Right lobe of liver (tissue), 6 donors: ENCODE measurements around the gene TNNT3. TPM values are rescaled to one million over a fixed set of nuclear protein-coding genes. Genes with fewer than 3 reads are reported as not detected.

Experiments
- ATAC-seq, 4 donors: fragments of 200-7000 bp; cut with Tn5 transposase; one replicate each; pipeline ENCODE4 v1.9.1; 2020; ENCODE audit warnings: mild to moderate bottlenecking in 4 of 4, moderate library complexity in 4 of 4
- DNase-seq, 3 donors: peaks; one replicate each; pipeline ENCODE4 v3.0.0-alpha.2; 2020
- H3K27ac ChIP-seq, 3 donors: fragments of 200-600 bp; one replicate each; pipeline ENCODE4 v1.8.0; 2022
- H3K27me3 ChIP-seq, 2 donors: fragments of 200-600 bp; one replicate each; pipeline ENCODE4 v1.8.0; 2022
- H3K36me3 ChIP-seq, 4 donors: fragments of 200-600 bp; sonication (generic) in 1 of 4; one replicate each; pipeline versions ENCODE4 v1.5.1 to v1.8.0; 2017 to 2022; ENCODE audit warnings: control low read depth in 1 of 4
- H3K4me1 ChIP-seq, 4 donors: fragments of 200-600 bp; sonication (generic) in 1 of 4; one replicate each; pipeline versions ENCODE4 v1.5.1 to v1.8.0; 2017 to 2022; ENCODE audit warnings: control low read depth in 1 of 4
- H3K4me3 ChIP-seq, 3 donors: fragments of 200-600 bp; one replicate each; pipeline ENCODE4 v1.8.0; 2022
- H3K9me3 ChIP-seq, 4 donors: fragments of 200-600 bp; sonication (generic) in 1 of 4; one replicate each; pipeline versions ENCODE4 v1.5.1 to v1.8.0; 2017 to 2022; ENCODE audit warnings: control low read depth in 1 of 4
- CTCF ChIP-seq, 4 donors: fragments of 200-600 bp in 3 of 4; fragments of 450-650 bp in 1 of 4; IDR thresholded peaks; one replicate each; pipeline versions ENCODE4 v1.5.1 to v1.8.0; 2016 to 2022; ENCODE audit warnings: antibody characterized with exemption in 4 of 4, mild to moderate bottlenecking in 2 of 4
- POLR2A ChIP-seq: fragments of 450-650 bp; IDR thresholded peaks from one replicate; pipeline ENCODE4 v1.6.1; 2017; ENCODE audit warnings: antibody characterized with exemption, mild to moderate bottlenecking
- WGBS: methylation state at CpG from one replicate; pipeline ENCODE4 v1.1.6; 2018; ENCODE audit warnings: low coverage, low lambda C conversion rate; ENCODE audit not compliant: insufficient coverage; ENCODE audit errors: missing lambda C conversion rate; 5-methylcytosine and 5-hydroxymethylcytosine counted together
- intact Hi-C, 2 donors: fragments of 100-400 bp; cut with DNase I; formaldehyde crosslinking; loops; one replicate each; pipeline versions ENCODE4 v1.11.2 to v1.14.1; 2022
- total RNA-seq, 6 experiments: library from RNA; depleted of rRNA in 2 of 6; stranded (reverse); fragments of >200 nt in 2 of 6; fragmentation: NEBNext Ultra II Directional in 3 of 6; extraction: Animal tissue kit (Norgen Biotek cat#: 25700) in 3 of 6; gene quantifications; one replicate each; pipeline versions ENCODE4 v1.1.0 to v1.2.4, GENCODE V29; 2016 to 2023
- donor health status: DM: no; HTN: yes; CAD: no.
- donor health status: DM: no; HTN: no; CAD: no.
- donor health status: DM: no; HTN: no; CAD: no.
- donor health status: DM: no; HTN: yes; CAD: no.
- donor health status: DM: no; HTN: yes; CAD: no.

Gene TNNT3
- total RNA-seq, 6 experiments from 2014 or later: 0.44 to 2.2 TPM; not detected in 4

- H3K36me3 ChIP-seq: no peaks in the 10 kb centered on the region
- WGBS: 58% methylated on average over 7 of the region's 9 CpGs
- no peak for TF ChIP-seq POLR2A
- no peak for TF ChIP-seq CTCF (IDR thresholded peaks at IDR 0.05)
- intact Hi-C loops: loop anchor here (5.0 to 10.0 kb wide), 2 partner anchors 47 to 49 kb away; partner anchors contain the start of gene PRR33 (in 1 of the 2)
- no peaks in the 10 kb centered on the region for H3K27me3 ChIP-seq
- no peak overlapping the region for H3K4me3 ChIP-seq
- no peaks in the 10 kb centered on the region for H3K9me3 ChIP-seq
- DNase-seq: peak; percentile 10 to 44 (median 27)
- no peak for ATAC-seq
- no peak overlapping the region for H3K27ac ChIP-seq
- no peaks in the 10 kb centered on the region for H3K4me1 ChIP-seq
These were observed 24.5 kb downstream of the TNNT3 start for GRCh38 chr11:1943977-1944376.

DNA sequence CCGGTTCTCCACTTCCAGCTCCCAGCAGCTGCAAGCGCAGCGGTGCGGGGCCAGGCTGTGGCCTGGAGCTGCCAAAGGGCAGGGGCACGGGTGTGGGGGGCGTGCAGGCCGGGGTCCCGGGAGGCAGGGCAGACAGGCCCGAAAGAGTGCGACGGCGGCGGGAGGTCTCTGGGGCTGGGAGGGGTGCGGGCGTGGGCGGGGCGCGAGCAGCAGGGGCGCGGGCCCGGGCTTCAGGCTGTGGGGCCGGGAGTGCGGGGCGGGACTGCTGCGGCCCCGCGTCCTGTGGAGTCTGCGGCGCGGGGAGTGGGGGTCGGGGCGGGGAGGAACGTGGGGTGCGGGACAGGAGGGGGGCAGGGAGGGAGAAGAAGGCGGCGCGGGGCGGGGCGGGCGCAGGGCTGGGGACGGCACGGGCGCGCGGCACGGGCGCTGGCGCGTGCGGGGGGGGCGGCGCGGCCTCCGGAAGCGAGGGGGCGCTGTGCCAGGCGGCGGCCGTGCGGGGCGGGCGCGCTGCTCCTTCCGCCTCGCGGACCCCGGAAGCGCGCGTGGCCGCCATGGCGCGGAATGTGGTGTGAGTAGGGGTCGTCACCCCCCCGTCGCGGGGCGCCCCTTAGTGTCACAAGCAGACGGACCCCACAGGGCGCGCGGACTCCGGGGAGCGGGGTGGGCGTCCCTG is 27.4 kb downstream of the TNNT3 start, which contains the start of gene MRPL23:
MRPL23 (plus strand) TSS at position 521 of the 673 bp plus-strand sequence; CDS start at position 552, 31 bp downstream.
- Histone ChIP-seq H3K4me1 (no peaks in the 10 kb centered on the region), H3K9me3 (no peaks in the 10 kb centered on the region), H3K27me3 (no peaks in the 10 kb centered on the region), H3K36me3 (no peaks in the 10 kb centered on the region), H3K27ac (no peak within 1 kb of the TSS), H3K4me3 (no peak within 1 kb of the TSS)
- DNase-seq (no peak), ATAC-seq (peak; percentile 66 to 84 (median 76))
- TF ChIP-seq CTCF (IDR thresholded peaks at IDR 0.05) (no peak), POLR2A (no peak)
- intact Hi-C loops: loop anchor here in 1 of 2 donors (10.0 kb wide), 1 partner anchor 52 kb away; the partner anchor contains the start of gene PRR33
- no CpG with 5 or more reads among the region's 85 CpGs for WGBS

GRCh38 chr11:1947592-1948237 is 28.2 kb downstream of the TNNT3 start:
- Histone ChIP-seq H3K27ac (no peak overlapping the region), H3K9me3 (no peaks in the 10 kb centered on the region), H3K27me3 (no peaks in the 10 kb centered on the region), H3K36me3 (no peaks in the 10 kb centered on the region), H3K4me3 (no peak overlapping the region), H3K4me1 (no peaks in the 10 kb centered on the region)
- intact Hi-C loops: loop anchor here in 1 of 2 donors (10.0 kb wide), 1 partner anchor 53 kb away; the partner anchor contains the start of gene PRR33
- peak; percentile 9 to 44 (median 18) for ATAC-seq
- no peak for TF ChIP-seq CTCF (IDR thresholded peaks at IDR 0.05)
- TF ChIP-seq POLR2A: no peak
- no CpG with 5 or more reads among the region's 36 CpGs for WGBS
- DNase-seq: no peak

- WGBS: no CpG with 5 or more reads among the region's 11 CpGs
- ATAC-seq (peak in 1 of 4 donors; percentile 3), DNase-seq (peak in 1 of 3 donors; percentile 28)
- H3K27ac ChIP-seq: no peak overlapping the region
- no peaks in the 10 kb centered on the region for H3K9me3 ChIP-seq
- no peak overlapping the region for H3K4me3 ChIP-seq
- H3K4me1 ChIP-seq: no peaks in the 10 kb centered on the region
- H3K27me3 ChIP-seq: no peaks in the 10 kb centered on the region
- intact Hi-C loops: loop anchor here in 1 of 2 donors (10.0 kb wide), 1 partner anchor 54 kb away; the partner anchor contains the start of gene PRR33
- no peak for TF ChIP-seq POLR2A
- no peak for TF ChIP-seq CTCF (IDR thresholded peaks at IDR 0.05)
- H3K36me3 ChIP-seq: no peaks in the 10 kb centered on the region
These were observed 28.9 kb downstream of the TNNT3 start for GRCh38 chr11:1948389-1948788.
